ENCODE results near the gene IDI2. TPM values are rescaled to one million over a fixed set of nuclear protein-coding genes. Genes with fewer than 3 reads are reported as not detected.
A peak's percentile ranks its signal among the peaks of the same experiment; 100 is the strongest.

IDI2 gene
- total and polyA plus RNA-seq, 2 of the 13 experiments (the other 11 are each of a cell fraction or from before 2014, with no cell fraction given) = not detected

- DNase-seq (ENCODE audit: low spot score) = no peak
- Histone ChIP-seq H3K4me2 (ENCODE audit: low read depth, low read length) (no peak overlapping the region), H3K4me3 (replicated peaks in 1 of 3; ENCODE audit: insufficient read depth in 1 of 3, low read depth in 2 of 3, low read length in 3 of 3) (no peak overlapping the region), H3K4me1 (ENCODE audit: insufficient read depth, low read length) (no peaks in the 10 kb centered on the region), H3K9me3 (ENCODE audit: low read length) (no peaks in the 10 kb centered on the region), H3K36me3 (replicated peaks in 1 of 2; ENCODE audit: control insufficient read depth in 1 of 2, insufficient read depth in 2 of 2, low read length in 2 of 2) (peaks cover 9 to 24% of the 10 kb centered on the region in 2 experiments; a peak in 3 of 5 replicates), H3K27me3 (ENCODE audit: control insufficient read depth in 1 of 2, insufficient read depth in 2 of 2, low read length in 2 of 2) (no peaks in the 10 kb centered on the region), H3K9ac (ENCODE audit: insufficient read depth, low read depth, low read length) (no peak overlapping the region), H3K79me2 (ENCODE audit: insufficient read depth, low read length) (peaks cover 4% of the 10 kb centered on the region), H3K27ac (ENCODE audit: extremely low read length, insufficient read depth, low read length) (no peak overlapping the region), H2AFZ (ENCODE audit: low read length) (no peak overlapping the region), H4K20me1 (ENCODE audit: insufficient read depth, low read length) (no peaks in the 10 kb centered on the region)
- intact Hi-C loops (cut with micrococcal nuclease; ENCODE audit: unreplicated experiment) (no loop called here), in situ Hi-C loops (cut with HindIII; ENCODE audit: extremely low pct_ligation_motif_present, low pct_unique_long_range_greater_than_20kb) (no loop called here)
- no peak for FAIRE-seq
- TF ChIP-seq ZNF646 (CRISPR knock-in tag; IDR thresholded peaks at IDR 0.05) (no peak), ATF7 (IDR thresholded peaks at IDR 0.05) (no peak), ATF7 (CRISPR knock-in tag; IDR thresholded peaks at IDR 0.05) (no peak), ZNF563 (CRISPR knock-in tag; IDR thresholded peaks at IDR 0.05) (no peak), KMT2B (CRISPR knock-in tag; IDR thresholded peaks at IDR 0.05) (no peak), MED1 (CRISPR knock-in tag; IDR thresholded peaks at IDR 0.05) (no peak), ZNF232 (CRISPR knock-in tag; IDR thresholded peaks at IDR 0.05; ENCODE audit: borderline replicate concordance) (no peak), MAFF (IDR thresholded peaks at IDR 0.05; ENCODE audit: low read depth, low read length) (no peak), ARID4A (CRISPR knock-in tag; IDR thresholded peaks at IDR 0.05; ENCODE audit: borderline replicate concordance) (no peak)
- WGBS (ENCODE audit: low lambda C conversion rate) = 98% methylated on average over 24 of the region's 24 CpGs
- ChIA-PET CTCF (ENCODE audit: low intra/inter-chr PET ratio, low total read pairs) (no interaction called here), POLR2A (no interaction called here)
- BruUV-seq (replicated peaks) = no TSS peak
- ATAC-seq = peak; percentile 41
Measured at GRCh38 chr10:1074052-1074747, 48.5 kb upstream of the IDI2 start.
